HG02943 (cell line): Measurements from ENCODE around the gene GARRE1.
"Not testable (repeated sequence)": the region's sequence is repeated elsewhere in the genome, so short reads cannot be mapped to it uniquely, and the experiment has no call there.

Experiments used
- ATAC-seq: cut with Tn5 transposase; IDR thresholded peaks from one replicate; pipeline ENCODE4 v1.9.1; 2021; ENCODE audit warnings: mild to moderate bottlenecking, low read depth, moderate library complexity; ENCODE audit not compliant: unreplicated experiment

The GARRE1 gene

GRCh38 chr19:34257559-34257924 is 3.2 kb downstream of the GARRE1 start:
- no peak for ATAC-seq

- ATAC-seq, result no peak
Measured at GRCh38 chr19:34259367-34260095, 5.2 kb downstream of the GARRE1 start.

- no peak for ATAC-seq
Measured at GRCh38 chr19:34260771-34261173, 6.4 kb downstream of the GARRE1 start.

- no peak for ATAC-seq
Measured at GRCh38 chr19:34261334-34262109, 7.2 kb downstream of the GARRE1 start.

- no peak for ATAC-seq
Measured at GRCh38 chr19:34263745-34264237, 9.4 kb downstream of the GARRE1 start.

GRCh38 chr19:34265221-34265650 is 10.9 kb downstream of the GARRE1 start:
- ATAC-seq, result no peak

- no peak for ATAC-seq
Measured at GRCh38 chr19:34269081-34269480, 14.7 kb downstream of the GARRE1 start.

GRCh38 chr19:34269489-34269888 is 15.1 kb downstream of the GARRE1 start:
- no peak for ATAC-seq

GRCh38 chr19:34269968-34270621 is 15.7 kb downstream of the GARRE1 start:
- peak; percentile 67 for ATAC-seq

- ATAC-seq, result no peak
Measured at GRCh38 chr19:34273121-34273520, 18.8 kb downstream of the GARRE1 start.

GRCh38 chr19:34274284-34274826 is 20.0 kb downstream of the GARRE1 start:
- no peak for ATAC-seq

- ATAC-seq, result no peak
Measured at GRCh38 chr19:34274827-34275625, 20.7 kb downstream of the GARRE1 start.

GRCh38 chr19:34275705-34276104 is 21.4 kb downstream of the GARRE1 start:
- no peak for ATAC-seq

GRCh38 chr19:34276614-34277013 is 22.3 kb downstream of the GARRE1 start:
- ATAC-seq, result no peak

GRCh38 chr19:34277244-34277643 is 22.9 kb downstream of the GARRE1 start:
- ATAC-seq, result no peak

GRCh38 chr19:34278783-34279182 is 24.4 kb downstream of the GARRE1 start:
- no peak for ATAC-seq

GRCh38 chr19:34281444-34281843 is 27.1 kb downstream of the GARRE1 start:
- ATAC-seq, result not testable (repeated sequence)

- ATAC-seq, result no peak
Measured at GRCh38 chr19:34282611-34283519, 28.5 kb downstream of the GARRE1 start.

- ATAC-seq, result no peak
Measured at GRCh38 chr19:34284505-34284904, 30.2 kb downstream of the GARRE1 start.
